Stimulated activated CD8-positive, alpha-beta memory T cell treated with anti-CD3 and anti-CD28 coated beads, Interleukin-7, amount 100 ng/mL, for 24 hours (primary cell): ENCODE data around the gene MARK3.

Source experiments
- DNase-seq: peaks from one replicate; pipeline ENCODE4 v3.0.0-alpha.2; 2020; ENCODE audit warnings: low read depth

Gene MARK3

DNA sequence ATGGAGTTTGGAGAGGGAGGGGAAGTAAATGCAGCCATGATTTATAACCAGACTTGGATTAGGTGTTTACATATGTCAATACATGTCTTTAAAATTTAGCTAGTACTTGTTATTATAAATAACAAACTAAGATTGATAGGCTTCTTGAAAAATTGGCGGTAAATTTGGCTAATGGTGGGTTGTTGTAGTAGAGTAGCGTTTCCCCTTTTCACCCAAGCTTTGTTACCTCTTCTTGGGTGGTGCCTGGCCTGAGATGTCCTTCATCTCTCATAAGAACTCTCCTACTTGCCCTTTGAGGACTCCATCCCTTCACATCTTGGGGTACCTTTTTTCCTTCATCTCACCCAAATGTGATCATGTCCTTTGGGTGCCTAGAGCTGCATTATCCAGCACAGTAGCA is 11.2 kb downstream of the MARK3 start:
- no peak for DNase-seq

- no peak for DNase-seq
These were observed 13.4 kb downstream of the MARK3 start for GRCh38 chr14:103398427-103399195.

GRCh38 chr14:103400537-103400936 is 15.3 kb downstream of the MARK3 start:
- DNase-seq: no peak

GRCh38 chr14:103401223-103402214 is 16.3 kb downstream of the MARK3 start:
- no peak for DNase-seq

- no peak for DNase-seq
These were observed 17.5 kb downstream of the MARK3 start for GRCh38 chr14:103402695-103403094.

DNA sequence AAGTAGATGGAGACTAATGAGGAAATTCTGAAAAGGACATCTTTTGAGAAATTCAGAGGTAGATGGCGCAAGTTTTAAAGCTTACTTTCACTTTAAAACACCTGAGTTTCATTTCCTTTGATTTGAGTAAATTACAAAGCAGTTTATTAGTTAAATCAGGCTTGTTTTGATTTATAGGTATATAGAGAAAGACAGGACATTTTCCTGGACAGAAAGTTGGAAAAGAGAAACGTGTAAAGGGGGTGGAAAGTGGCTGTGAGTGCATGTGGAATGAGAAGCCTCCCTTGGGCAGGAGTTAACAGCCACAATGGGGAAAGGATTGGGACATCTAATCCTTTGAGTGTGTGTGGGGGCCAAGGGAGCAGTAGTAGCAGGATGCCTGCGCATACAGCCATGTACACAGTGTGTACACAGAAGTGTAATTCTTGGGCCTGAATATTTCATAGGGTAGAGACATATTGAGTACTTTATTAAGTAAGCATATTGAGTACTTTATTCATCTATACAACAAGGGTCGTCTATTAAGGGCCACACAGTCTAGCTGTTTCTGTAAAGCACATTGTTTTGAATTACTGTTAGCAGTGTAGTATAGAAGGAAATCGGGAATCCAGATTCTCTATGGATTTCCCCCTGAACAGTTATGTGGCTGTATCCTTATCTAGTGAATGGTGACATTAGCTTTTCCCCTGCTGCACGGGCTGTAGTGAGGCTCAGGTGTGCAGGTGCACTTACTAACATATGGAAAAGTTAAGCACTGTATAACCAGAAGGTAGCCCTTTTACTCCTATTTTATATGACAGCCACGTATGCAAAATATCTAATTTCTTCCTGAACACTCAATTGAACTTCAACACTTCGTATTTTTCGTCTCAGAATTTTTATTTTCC is 19.1 kb downstream of the MARK3 start:
- DNase-seq: no peak

DNA sequence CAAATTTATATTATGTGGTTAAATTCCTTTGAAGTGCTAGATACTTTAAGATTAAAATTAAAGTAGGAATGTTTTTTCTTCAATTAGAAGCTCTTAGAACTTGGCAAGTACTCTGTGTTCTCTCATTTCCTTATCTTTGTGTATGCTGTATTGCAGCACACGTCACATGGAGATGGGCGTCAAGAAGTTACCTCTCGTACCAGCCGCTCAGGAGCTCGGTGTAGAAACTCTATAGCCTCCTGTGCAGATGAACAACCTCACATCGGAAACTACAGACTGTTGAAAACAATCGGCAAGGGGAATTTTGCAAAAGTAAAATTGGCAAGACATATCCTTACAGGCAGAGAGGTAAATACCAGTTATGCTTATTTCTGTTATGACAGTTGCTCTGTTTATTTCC is 19.7 kb downstream of the MARK3 start:
- DNase-seq: no peak

GRCh38 chr14:103408491-103409155 is 23.4 kb downstream of the MARK3 start:
- no peak for DNase-seq

DNA sequence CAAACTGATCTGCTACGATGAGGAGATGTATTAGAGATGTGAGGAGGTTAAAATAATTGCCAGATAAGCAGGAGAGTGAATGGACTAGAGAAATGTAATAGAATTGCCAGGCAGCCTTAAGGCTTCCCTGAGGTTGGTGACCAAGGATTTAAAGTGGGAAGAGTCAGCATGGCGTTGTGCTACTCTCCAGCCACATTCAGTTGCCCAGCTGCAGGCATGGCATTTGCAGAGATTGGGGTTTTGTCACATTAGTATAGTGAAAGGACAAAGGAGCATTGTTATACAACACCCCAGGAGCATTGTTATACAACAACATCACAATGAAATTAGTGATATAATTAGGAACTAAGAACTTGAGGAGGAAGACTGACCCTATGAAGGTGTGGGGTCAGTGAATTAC is 31.7 kb downstream of the MARK3 start:
- DNase-seq: no peak

DNA sequence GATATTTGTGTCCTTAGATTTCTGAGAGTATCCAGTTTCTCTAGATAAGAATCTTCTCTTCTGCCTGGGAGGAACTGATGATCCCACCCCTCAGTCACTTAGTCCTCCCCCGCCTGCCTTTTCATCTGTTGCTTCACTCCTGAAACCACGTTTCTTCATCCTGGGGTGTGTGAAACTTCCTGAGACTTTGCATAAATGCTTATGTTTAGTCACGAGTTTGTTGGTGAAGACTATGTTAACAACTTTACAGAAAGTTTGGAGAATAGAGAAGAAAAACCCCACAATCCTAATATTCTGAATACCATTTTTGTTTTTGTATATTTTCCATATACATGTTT is 33.2 kb downstream of the MARK3 start:
- DNase-seq: no peak

- no peak for DNase-seq
These were observed 36.3 kb downstream of the MARK3 start for GRCh38 chr14:103421556-103421955.

DNA sequence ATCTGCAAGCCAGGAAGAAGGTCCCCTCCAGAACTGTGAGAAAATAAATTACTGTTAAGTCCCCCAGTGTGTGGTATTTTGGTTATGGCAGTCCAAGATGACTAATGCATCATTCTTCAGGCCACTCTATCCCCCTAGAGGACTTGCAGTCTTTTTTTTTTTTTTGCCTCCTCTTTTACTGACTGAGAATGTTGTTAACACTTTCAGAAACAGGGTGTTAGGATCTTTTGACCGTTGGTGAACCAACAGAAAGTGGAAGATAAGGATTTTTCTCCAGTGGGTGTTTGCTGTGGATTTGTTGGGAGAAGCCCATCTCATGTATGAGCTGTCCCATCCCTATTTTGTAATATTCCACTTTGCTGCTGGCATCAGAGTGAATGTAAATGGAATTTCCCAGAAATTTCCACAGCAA is 37.8 kb downstream of the MARK3 start:
- no peak for DNase-seq

GRCh38 chr14:103427485-103428443 is 42.5 kb downstream of the MARK3 start:
- DNase-seq: no peak

DNA sequence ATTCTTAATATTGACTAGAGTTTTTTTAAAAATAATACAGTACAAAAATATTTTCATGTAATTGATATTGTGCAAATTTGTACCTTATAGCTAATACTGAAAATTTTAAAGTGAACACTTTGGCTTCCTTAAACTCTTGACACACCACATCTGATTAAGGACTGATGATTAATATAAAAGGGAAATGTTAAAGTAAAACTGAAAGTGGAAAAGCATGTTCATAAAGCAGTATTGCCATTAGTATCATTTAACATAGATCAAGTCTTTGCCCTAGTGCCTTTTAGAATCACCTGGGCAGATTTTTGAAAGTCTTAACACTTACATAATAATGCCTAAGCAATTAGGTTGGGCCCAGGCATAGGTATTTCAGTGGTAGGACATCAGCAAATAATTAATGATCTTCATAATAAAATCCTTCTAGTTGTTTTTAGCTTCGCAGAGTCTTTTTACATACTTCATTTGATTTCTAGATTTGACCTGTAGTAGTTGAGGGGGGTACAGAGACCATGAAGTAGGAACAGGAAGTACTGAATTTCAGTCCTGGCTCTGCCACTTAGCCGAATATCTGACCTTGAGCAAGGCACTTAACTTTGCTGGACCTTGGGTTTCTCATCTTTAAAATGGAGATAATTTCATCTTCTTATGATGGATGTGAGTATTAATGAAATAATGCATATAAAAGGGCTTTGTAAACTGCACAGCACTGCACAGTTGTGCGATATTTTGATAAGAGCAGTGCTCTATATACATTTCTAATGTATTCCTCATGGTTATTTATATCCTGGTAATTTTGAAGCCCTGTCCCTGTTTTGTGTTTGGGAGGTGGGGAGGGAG is 43.7 kb downstream of the MARK3 start:
- DNase-seq: no peak

GRCh38 chr14:103430358-103430757 is 45.1 kb downstream of the MARK3 start:
- no peak for DNase-seq

DNA sequence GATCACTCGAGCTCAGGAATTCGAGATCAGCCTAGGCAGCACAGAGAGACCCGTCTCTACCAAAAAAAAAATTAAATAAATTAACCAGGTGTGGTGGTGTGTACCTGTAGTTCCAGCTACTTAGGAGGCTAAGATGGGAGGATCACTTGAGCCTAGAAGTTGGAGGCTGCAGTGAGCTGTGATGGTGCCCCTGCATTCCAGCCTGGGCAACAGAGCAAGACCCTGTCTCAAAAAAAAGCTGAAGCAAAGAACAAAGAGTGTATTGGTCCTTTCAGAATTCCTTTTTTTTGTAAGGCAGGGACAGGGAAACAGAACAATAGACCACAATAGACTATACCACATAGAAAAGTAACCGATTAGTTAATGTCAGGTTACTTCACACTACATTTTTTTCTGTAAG is 47.4 kb downstream of the MARK3 start:
- DNase-seq: no peak

GRCh38 chr14:103433916-103434563 is 48.8 kb downstream of the MARK3 start:
- no peak for DNase-seq

DNA sequence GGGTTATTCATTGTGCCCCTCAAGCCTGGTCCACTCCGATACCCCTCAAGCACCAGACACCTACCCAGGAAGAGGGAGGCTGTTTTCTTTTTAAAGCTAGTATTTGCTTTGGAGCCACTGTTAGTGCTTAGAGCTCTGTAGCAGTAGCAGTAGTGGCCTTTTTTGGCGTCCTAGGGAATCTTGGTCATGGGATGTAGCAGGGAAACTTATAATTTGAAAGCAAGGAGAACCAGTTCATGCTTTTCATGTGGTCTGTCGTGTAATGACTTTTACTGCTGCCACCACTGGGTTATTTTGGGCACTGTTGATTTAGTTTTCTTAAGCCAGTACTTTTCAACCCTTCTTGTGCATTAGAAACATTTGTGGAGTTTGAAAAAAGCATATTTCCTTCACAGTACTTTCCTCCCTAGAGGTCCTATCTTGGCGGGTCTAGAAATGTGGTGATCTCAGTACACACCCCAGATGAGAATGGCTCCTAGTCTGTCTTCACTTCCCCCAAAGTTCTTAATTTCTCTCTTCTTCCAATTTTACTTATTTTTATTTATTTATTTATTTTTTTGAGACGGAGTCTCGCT is 49.7 kb downstream of the MARK3 start:
- no peak for DNase-seq

GRCh38 chr14:103436533-103436932 is 51.3 kb downstream of the MARK3 start:
- DNase-seq: no peak
